PFSK-1 (cell line): Measurements from ENCODE around the gene RRAGD.

Experiments
- FOXP2 ChIP-seq: optimal IDR thresholded peaks from 2 replicates; pipeline ENCODE3; 2011; ENCODE audit warnings: borderline replicate concordance, control low read depth, inconsistent platforms; ENCODE audit not compliant: insufficient read depth; ENCODE audit errors: extremely low read length, extremely low read depth
- POLR2AphosphoS5 ChIP-seq: IDR thresholded peaks from 2 replicates; pipeline ENCODE4 v1.6.1; 2012; ENCODE audit warnings: low read depth, mild to moderate bottlenecking, control low read depth, low read length, moderate library complexity
- SIN3A ChIP-seq: IDR thresholded peaks from 2 replicates; pipeline ENCODE4 v1.6.1; 2012; ENCODE audit warnings: mild to moderate bottlenecking, low read length, moderate library complexity, borderline replicate concordance; ENCODE audit not compliant: insufficient read depth
- TAF1 ChIP-seq: IDR thresholded peaks from 2 replicates; pipeline ENCODE4 v1.6.1; 2012; ENCODE audit warnings: low read length, control low read depth, borderline replicate concordance; ENCODE audit not compliant: insufficient read depth
- TF ChIP-seq, protein P1 (sequence below), 2 experiments: IDR thresholded peaks; 2 replicates each; pipeline versions ENCODE4 v1.6.1 to v1.8.0; 2011 to 2012; ENCODE audit warnings: low read depth in 2 of 2, low read length in 2 of 2, control low read depth in 1 of 2, inconsistent platforms in 1 of 2, mild to moderate bottlenecking in 1 of 2, moderate library complexity in 1 of 2; ENCODE audit not compliant: insufficient read depth in 1 of 2

RRAGD gene

DNA sequence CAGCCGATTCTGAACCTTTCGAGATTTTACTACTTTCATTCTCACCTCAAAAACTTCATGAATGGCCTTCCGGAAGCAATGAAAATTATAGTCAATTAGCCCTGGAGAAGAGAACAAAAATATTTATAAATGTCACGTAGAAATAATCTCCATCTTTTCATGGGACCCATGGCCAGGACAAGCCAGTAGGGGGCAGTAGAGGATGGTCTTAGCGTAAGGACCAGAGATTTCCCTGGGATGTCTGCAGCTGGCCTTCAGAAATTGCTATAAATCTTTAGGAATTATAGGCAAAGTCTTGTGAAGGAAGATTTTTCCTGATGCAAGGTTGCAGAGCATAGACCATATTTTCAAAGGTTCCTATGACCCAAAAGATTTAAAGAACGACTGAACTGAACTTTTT is 44.0 kb downstream of the RRAGD start:
- no peak for TF ChIP-seq SIN3A
- TF ChIP-seq, protein P1, sequence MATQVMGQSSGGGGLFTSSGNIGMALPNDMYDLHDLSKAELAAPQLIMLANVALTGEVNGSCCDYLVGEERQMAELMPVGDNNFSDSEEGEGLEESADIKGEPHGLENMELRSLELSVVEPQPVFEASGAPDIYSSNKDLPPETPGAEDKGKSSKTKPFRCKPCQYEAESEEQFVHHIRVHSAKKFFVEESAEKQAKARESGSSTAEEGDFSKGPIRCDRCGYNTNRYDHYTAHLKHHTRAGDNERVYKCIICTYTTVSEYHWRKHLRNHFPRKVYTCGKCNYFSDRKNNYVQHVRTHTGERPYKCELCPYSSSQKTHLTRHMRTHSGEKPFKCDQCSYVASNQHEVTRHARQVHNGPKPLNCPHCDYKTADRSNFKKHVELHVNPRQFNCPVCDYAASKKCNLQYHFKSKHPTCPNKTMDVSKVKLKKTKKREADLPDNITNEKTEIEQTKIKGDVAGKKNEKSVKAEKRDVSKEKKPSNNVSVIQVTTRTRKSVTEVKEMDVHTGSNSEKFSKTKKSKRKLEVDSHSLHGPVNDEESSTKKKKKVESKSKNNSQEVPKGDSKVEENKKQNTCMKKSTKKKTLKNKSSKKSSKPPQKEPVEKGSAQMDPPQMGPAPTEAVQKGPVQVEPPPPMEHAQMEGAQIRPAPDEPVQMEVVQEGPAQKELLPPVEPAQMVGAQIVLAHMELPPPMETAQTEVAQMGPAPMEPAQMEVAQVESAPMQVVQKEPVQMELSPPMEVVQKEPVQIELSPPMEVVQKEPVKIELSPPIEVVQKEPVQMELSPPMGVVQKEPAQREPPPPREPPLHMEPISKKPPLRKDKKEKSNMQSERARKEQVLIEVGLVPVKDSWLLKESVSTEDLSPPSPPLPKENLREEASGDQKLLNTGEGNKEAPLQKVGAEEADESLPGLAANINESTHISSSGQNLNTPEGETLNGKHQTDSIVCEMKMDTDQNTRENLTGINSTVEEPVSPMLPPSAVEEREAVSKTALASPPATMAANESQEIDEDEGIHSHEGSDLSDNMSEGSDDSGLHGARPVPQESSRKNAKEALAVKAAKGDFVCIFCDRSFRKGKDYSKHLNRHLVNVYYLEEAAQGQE (IDR thresholded peaks at IDR 0.05; ENCODE audit: insufficient read depth in 1 of 2, low read depth in 2 of 2, low read length in 2 of 2), result no peak
- no peak for TF ChIP-seq POLR2AphosphoS5
- no peak for TF ChIP-seq FOXP2
- TF ChIP-seq TAF1, result no peak

DNA sequence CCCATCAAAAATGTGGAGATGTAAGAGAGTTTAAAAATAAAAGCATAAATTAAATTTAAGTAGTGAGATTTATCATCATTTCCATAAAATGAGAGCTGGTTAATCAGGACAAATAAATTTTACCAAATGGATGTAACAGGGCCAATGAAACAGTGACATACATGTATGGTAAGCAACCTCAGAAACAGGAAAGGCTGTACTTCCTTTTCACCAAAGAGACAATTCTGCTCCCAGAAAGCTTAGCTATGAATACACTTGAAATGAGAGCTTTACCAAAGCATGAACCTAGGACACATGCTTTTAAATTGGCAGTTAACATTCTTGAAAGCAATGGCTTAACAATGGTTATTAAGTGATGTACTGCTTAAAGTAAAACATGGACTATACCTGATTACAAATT is 47.5 kb downstream of the RRAGD start:
- TF ChIP-seq SIN3A (no peak), TAF1 (no peak), FOXP2 (no peak), POLR2AphosphoS5 (no peak)
- TF ChIP-seq, protein P1 (IDR thresholded peaks at IDR 0.05; ENCODE audit: insufficient read depth in 1 of 2, low read depth in 2 of 2, low read length in 2 of 2), result no peak

DNA sequence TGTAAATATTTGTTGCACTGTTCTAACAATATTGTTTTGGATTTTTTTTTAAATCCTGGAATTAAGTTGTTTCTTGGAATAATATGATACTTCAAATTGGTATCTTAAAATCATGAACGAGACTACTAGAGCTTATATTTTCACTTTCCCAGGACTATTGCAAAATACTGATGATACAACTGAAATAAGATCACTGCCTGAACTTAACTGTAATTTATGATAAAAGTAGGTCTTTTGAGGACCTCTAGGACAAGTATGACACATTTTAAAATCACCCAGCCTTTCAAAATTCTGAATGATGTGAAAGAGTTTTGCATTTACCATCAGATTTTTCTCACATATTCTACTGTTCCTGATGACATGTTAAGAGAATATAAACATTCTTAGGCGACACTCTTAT is 50.9 kb downstream of the RRAGD start:
- TF ChIP-seq POLR2AphosphoS5 (no peak), SIN3A (no peak), FOXP2 (no peak), TAF1 (no peak)
- TF ChIP-seq, protein P1 (IDR thresholded peaks at IDR 0.05; ENCODE audit: insufficient read depth in 1 of 2, low read depth in 2 of 2, low read length in 2 of 2), result no peak

DNA sequence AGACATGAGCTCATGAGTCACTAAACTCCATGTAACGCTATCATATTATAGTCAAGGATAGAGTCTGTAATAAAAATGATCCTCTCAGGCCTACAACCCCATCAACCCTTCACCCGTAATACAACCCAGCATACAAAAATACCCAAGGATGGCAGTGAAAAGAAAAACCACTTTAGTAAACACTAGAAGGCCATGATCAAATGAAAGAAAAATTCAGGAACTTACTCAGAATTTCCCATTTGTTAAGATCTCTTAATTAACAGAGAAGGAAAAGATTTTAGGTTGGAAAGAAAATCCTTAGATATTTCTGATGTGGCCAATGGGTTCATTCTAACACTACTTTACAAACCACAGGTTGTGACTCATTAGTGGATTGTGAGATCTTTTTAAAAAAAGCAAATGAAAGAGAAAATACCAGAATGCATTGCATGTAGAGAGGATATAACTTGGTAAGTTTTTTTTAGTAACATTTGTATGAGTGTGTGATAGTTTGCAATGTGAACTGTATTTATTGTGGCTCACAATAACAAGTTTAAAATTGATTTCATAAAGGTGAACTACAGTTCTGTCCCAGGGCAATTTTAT is 51.6 kb downstream of the RRAGD start:
- TF ChIP-seq TAF1, result no peak
- TF ChIP-seq POLR2AphosphoS5, result no peak
- TF ChIP-seq FOXP2, result no peak
- TF ChIP-seq, protein P1 (IDR thresholded peaks at IDR 0.05; ENCODE audit: insufficient read depth in 1 of 2, low read depth in 2 of 2, low read length in 2 of 2), result no peak
- no peak for TF ChIP-seq SIN3A

DNA sequence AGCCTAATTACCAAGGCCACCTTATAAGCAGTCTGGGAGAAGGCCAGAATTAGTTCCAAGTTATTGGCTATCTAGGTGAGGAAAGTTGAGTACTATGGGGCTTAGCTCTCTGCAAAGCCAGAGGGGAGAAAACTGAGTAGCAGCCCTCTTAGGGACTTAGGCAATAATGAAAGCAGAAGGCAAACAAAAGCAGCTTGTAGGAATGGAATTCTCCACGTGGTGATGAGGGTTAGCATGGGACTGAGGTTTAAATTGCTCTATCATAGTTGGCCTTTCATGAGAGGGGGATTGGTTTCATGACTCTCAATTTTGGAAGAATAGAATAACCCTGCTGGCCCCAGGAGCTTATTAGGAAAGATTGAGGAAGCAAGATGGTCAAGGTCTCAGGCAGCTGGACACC is 52.5 kb downstream of the RRAGD start:
- TF ChIP-seq POLR2AphosphoS5, result no peak
- no peak for TF ChIP-seq TAF1
- TF ChIP-seq, protein P1 (IDR thresholded peaks at IDR 0.05; ENCODE audit: insufficient read depth in 1 of 2, low read depth in 2 of 2, low read length in 2 of 2), result no peak
- no peak for TF ChIP-seq SIN3A
- TF ChIP-seq FOXP2, result no peak
